ENCODE data around the gene C1orf94.

The C1orf94 gene

DNA sequence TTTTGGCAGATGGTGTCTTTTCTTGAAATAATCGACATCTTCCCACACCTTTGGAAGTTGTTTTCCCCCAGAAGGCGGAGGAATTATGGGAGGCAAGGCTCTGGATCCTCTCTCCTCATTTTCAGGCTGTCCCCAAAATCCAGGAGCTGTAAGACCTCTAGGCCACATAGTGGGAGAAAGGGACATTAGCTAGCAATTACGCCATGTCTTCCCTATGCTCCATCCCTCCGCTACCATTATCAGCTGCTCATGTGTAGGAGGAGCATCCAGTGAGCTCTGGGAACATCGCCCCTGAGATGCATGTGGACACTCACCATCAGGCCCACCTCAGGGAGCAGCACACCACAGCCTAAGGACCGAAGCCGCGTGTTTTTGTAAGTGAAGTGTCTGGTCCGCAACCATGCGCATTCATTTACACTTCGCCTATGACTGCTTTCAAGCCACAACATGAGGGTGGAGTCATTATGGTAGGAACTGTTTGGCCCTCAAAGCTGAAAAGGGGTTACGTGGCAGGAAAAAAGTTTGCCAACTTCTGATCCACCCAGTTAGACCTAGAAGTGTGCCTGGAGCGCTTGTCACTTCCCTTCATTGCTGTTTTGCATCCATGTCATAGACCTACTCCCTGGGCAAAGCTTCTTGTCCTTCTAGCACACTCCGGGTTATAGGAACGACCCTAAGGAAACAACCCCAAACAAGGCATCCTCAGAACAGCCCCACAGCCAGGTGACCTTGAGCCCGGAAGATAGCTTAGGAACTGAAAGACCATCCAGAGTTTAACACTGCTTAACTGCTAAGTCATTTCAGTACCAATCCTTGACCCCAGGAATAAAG lies 85.5 kb downstream of the C1orf94 start:
- peaks cover 4% of the 10 kb centered on the region for H3K27me3 Mint-ChIP-seq
- no peaks in the 10 kb centered on the region for H3K9me3 Mint-ChIP-seq
- no peak overlapping the region for H3K27ac Mint-ChIP-seq
- H3K4me3 Mint-ChIP-seq: no peak overlapping the region
- no peaks in the 10 kb centered on the region for H3K4me1 Mint-ChIP-seq (ENCODE audit: low read depth)
- H3K36me3 Mint-ChIP-seq (ENCODE audit: low read depth): no peaks in the 10 kb centered on the region
- intact Hi-C loops (cut with micrococcal nuclease): no loop called here

GRCh38 chr1:34262921-34263320 lies 86.2 kb downstream of the C1orf94 start:
- Mint-ChIP-seq H3K27me3 (peaks cover 4% of the 10 kb centered on the region), H3K4me3 (no peak overlapping the region), H3K9me3 (no peaks in the 10 kb centered on the region), H3K27ac (no peak overlapping the region), H3K4me1 (ENCODE audit: low read depth) (no peaks in the 10 kb centered on the region), H3K36me3 (ENCODE audit: low read depth) (no peaks in the 10 kb centered on the region)
- intact Hi-C loops (cut with micrococcal nuclease): no loop called here

GRCh38 chr1:34263406-34263805 lies 86.7 kb downstream of the C1orf94 start:
- H3K4me3 Mint-ChIP-seq: no peak overlapping the region
- H3K27ac Mint-ChIP-seq: no peak overlapping the region
- intact Hi-C loops (cut with micrococcal nuclease): no loop called here
- H3K9me3 Mint-ChIP-seq: no peaks in the 10 kb centered on the region
- peaks cover 4% of the 10 kb centered on the region for H3K27me3 Mint-ChIP-seq
- no peaks in the 10 kb centered on the region for H3K36me3 Mint-ChIP-seq (ENCODE audit: low read depth)
- H3K4me1 Mint-ChIP-seq (ENCODE audit: low read depth): no peaks in the 10 kb centered on the region

- H3K9me3 Mint-ChIP-seq: no peaks in the 10 kb centered on the region
- H3K27ac Mint-ChIP-seq: no peak overlapping the region
- H3K4me1 Mint-ChIP-seq (ENCODE audit: low read depth): no peaks in the 10 kb centered on the region
- intact Hi-C loops (cut with micrococcal nuclease): no loop called here
- peaks cover 4% of the 10 kb centered on the region for H3K27me3 Mint-ChIP-seq
- H3K36me3 Mint-ChIP-seq (ENCODE audit: low read depth): no peaks in the 10 kb centered on the region
- H3K4me3 Mint-ChIP-seq: no peak overlapping the region
Measured at GRCh38 chr1:34265396-34265795, 88.7 kb downstream of the C1orf94 start.

DNA sequence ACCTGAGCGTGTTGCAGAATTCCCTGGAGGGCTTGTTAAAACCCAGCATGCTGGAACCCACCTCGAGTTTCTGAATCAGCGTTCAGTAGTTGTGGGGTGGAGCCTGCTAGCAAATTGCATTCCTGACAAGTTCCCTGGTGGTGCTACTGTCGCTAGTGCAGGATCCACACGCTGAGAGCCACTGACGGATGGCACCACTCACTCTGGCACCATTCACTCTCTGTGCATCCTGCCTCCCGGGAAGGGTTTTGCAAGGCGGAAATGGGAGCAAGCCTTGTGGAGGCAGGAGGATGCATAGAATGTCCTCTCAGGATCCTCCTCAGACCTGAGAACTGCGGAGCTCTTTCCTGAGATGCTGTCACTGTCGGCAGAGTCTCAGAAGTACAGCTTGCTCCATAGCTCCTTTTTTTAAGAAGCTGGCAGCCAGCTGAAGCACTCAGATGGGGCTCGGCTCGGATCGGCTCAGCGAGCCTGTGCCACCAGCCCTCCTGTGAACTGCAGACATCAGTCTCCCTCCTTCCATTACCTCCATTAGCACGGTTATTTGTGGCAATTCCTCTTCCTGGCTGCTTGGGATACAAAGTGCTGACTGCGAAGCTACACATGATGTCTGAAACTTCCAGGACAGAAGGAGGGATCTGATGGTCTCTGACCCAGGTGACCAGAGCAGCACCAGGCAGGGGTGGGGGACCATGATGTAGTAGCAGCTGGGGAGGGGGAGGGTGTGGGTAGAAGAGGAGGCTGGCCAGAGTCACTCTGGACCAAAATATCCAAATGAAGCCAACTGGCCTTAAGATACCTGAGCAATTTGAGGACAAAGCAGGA lies 89.6 kb downstream of the C1orf94 start:
- Mint-ChIP-seq H3K9me3 (no peaks in the 10 kb centered on the region), H3K4me3 (no peak overlapping the region), H3K27me3 (peaks cover 4% of the 10 kb centered on the region)

GRCh38 chr1:34267326-34267725 lies 90.6 kb downstream of the C1orf94 start:
- Mint-ChIP-seq H3K27me3 (peaks cover 4% of the 10 kb centered on the region), H3K4me1 (ENCODE audit: low read depth) (no peaks in the 10 kb centered on the region), H3K36me3 (ENCODE audit: low read depth) (no peaks in the 10 kb centered on the region), H3K4me3 (no peak overlapping the region), H3K27ac (no peak overlapping the region), H3K9me3 (no peaks in the 10 kb centered on the region)
- intact Hi-C loops (cut with micrococcal nuclease): no loop called here

More for the DNA sequence above, 89.6 kb downstream of the C1orf94 start:
- H3K27ac Mint-ChIP-seq: no peak overlapping the region
- no peaks in the 10 kb centered on the region for H3K4me1 Mint-ChIP-seq (ENCODE audit: low read depth)
- intact Hi-C loops (cut with micrococcal nuclease): no loop called here
- no peaks in the 10 kb centered on the region for H3K36me3 Mint-ChIP-seq (ENCODE audit: low read depth)

- Mint-ChIP-seq H3K4me1 (ENCODE audit: low read depth) (no peaks in the 10 kb centered on the region), H3K9me3 (no peaks in the 10 kb centered on the region), H3K27me3 (peaks cover 4% of the 10 kb centered on the region), H3K36me3 (ENCODE audit: low read depth) (no peaks in the 10 kb centered on the region), H3K27ac (no peak overlapping the region), H3K4me3 (no peak overlapping the region)
- intact Hi-C loops (cut with micrococcal nuclease): no loop called here
Measured at GRCh38 chr1:34268311-34268954, 91.7 kb downstream of the C1orf94 start.

Data from dendritic cell treated with granulocyte-macrophage colony-stimulating factor and Interleukin-4, amounts not matched to agents 40 ng/mL and 50 ng/mL, for 4 days (primary cell).